Keratinocyte (primary cell): ENCODE results near the gene AJUBA. TPM values are rescaled to one million over a fixed set of nuclear protein-coding genes. Genes with fewer than 3 reads are reported as not detected.

ENCODE experiments used
- DNase-seq: peaks from one replicate; pipeline ENCODE4 v3.0.0-alpha.2; 2011; ENCODE audit warnings: low read depth, missing footprints, low spot score
- FAIRE-seq: peaks from 2 replicates; lab custom pipeline; 2011; peaks lifted over from hg19 to GRCh38; lab: Jason Lieb, UNC
- H2AFZ ChIP-seq: 2 replicates; pipeline ENCODE4 v1.6.0; 2012; ENCODE audit warnings: low read length, control low read depth, inconsistent platforms; ENCODE audit not compliant: control insufficient read depth
- H3K27ac ChIP-seq: 2 replicates; pipeline ENCODE4 v1.5.1; 2011; ENCODE audit warnings: low read length; ENCODE audit not compliant: control insufficient read depth, insufficient read depth
- H3K27me3 ChIP-seq: 3 replicates; pipeline ENCODE4 v1.6.0; 2011; ENCODE audit warnings: low read length; ENCODE audit not compliant: control insufficient read depth, insufficient read depth; ENCODE audit errors: extremely low read depth
- H3K36me3 ChIP-seq, 2 experiments: 2 replicates in 1 of 2; 3 replicates in 1 of 2; pipeline ENCODE4 v1.5.1; 2011; ENCODE audit warnings: low read length in 2 of 2, mild to moderate bottlenecking in 1 of 2; ENCODE audit not compliant: control insufficient read depth in 2 of 2, insufficient read depth in 2 of 2; ENCODE audit errors: extremely low read depth in 1 of 2
- H3K4me1 ChIP-seq: 3 replicates; pipeline ENCODE4 v1.5.1; 2011; ENCODE audit warnings: low read length; ENCODE audit not compliant: control insufficient read depth, insufficient read depth; ENCODE audit errors: extremely low read depth
- H3K4me2 ChIP-seq: 3 replicates; pipeline ENCODE4 v1.6.0; 2011; ENCODE audit warnings: low read depth, low read length; ENCODE audit not compliant: control insufficient read depth, insufficient read depth; ENCODE audit errors: extremely low read depth
- H3K4me3 ChIP-seq, 3 experiments: fragments of 200-600 bp in 1 of 3; sonication (generic) in 1 of 3; 2 replicates in 2 of 3; 3 replicates in 1 of 3; pipeline ENCODE4 v1.5.1; 2011 to 2016; ENCODE audit warnings: low read length in 3 of 3, mild to moderate bottlenecking in 3 of 3, control low read depth in 2 of 3, inconsistent platforms in 1 of 3, low read depth in 1 of 3, mixed read lengths in 1 of 3, mixed run types in 1 of 3, moderate library complexity in 1 of 3; ENCODE audit not compliant: control insufficient read depth in 2 of 3, insufficient read depth in 2 of 3; ENCODE audit errors: extremely low read depth in 1 of 3
- H3K79me2 ChIP-seq: 2 replicates; pipeline ENCODE4 v1.6.0; 2012; ENCODE audit warnings: low read length; ENCODE audit not compliant: control insufficient read depth, insufficient read depth
- H3K9ac ChIP-seq: 3 replicates; pipeline ENCODE4 v1.6.0; 2011; ENCODE audit warnings: low read length; ENCODE audit not compliant: control insufficient read depth, insufficient read depth; ENCODE audit errors: extremely low read depth
- H3K9me1 ChIP-seq: 3 replicates; pipeline ENCODE4 v1.6.0; 2011; ENCODE audit warnings: low read length; ENCODE audit not compliant: control insufficient read depth, insufficient read depth; ENCODE audit errors: extremely low read depth
- H3K9me3 ChIP-seq: 2 replicates; pipeline ENCODE4 v1.5.1; 2012; ENCODE audit warnings: low read depth, low read length; ENCODE audit not compliant: control insufficient read depth
- H4K20me1 ChIP-seq: 3 replicates; pipeline ENCODE4 v1.6.0; 2011; ENCODE audit warnings: low read length; ENCODE audit not compliant: control insufficient read depth, insufficient read depth; ENCODE audit errors: extremely low read depth
- EZH2 ChIP-seq: IDR thresholded peaks from one replicate; pipeline ENCODE4 v1.6.1; 2012; ENCODE audit warnings: inconsistent platforms, mild to moderate bottlenecking, low read length, moderate library complexity
- dilution Hi-C: fragments of 300-500 bp; cut with MboI; formaldehyde crosslinking; loops from one replicate; pipeline ENCODE4 v1.7.0; 2020; ENCODE audit warnings: low sequenced_read_pairs; ENCODE audit not compliant: extremely low pct_ligation_motif_present
- polyA plus RNA-seq, 5 experiments: library from polyadenylated mRNA; depleted of rRNA in 3 of 5; stranded (reverse) in 3 of 5; stranded (forward) in 1 of 5; unstranded in 1 of 5; fragments of >200 nt; gene quantifications; 1 replicate in 1 of 5; 2 replicates in 3 of 5; 3 replicates in 1 of 5; pipeline versions ENCODE4 v1.2.1 to v1.2.3, GENCODE V29; 2011 to 2012; ENCODE audit warnings: missing spikeins in 2 of 5, low read depth in 1 of 5, low replicate concordance in 1 of 5
- TF ChIP-seq, protein P1 (sequence below), 3 experiments: IDR thresholded peaks in 1 of 3; conservative IDR thresholded peaks in 1 of 3; optimal IDR thresholded peaks in 1 of 3; 2 replicates in 2 of 3; 3 replicates in 1 of 3; pipeline versions ENCODE3 to v1.5.1; 2011; ENCODE audit warnings: low read length in 3 of 3, mild to moderate bottlenecking in 3 of 3, moderate library complexity in 2 of 3, control low read depth in 1 of 3, inconsistent platforms in 1 of 3; ENCODE audit not compliant: insufficient read depth in 2 of 3; ENCODE audit errors: extremely low read depth in 1 of 3

Gene AJUBA
- polyA plus RNA-seq, 1 donor (not counting 4 experiments of a cell fraction or from before 2014, with no cell fraction given), result 157 TPM

DNA sequence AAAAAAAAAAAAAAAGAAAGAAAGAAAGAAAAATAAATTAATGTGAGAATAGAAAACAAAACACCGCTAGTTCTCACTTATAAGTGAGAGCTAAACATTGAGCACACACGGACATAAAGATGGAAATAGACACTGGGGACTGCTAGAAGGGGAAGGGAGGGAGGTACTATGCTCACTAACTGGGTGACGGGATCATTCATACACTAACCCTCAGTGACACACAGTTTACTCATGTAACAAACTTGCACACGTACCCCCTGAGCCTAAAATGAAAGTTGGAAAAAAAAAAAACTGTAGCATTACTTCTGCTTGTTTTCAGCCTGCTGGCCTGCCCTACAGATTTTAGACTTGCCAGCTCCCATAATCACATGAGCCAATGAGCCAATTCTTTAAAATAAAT lies 42.7 kb downstream of the AJUBA start:
- H3K9ac ChIP-seq, result no peak overlapping the region
- H3K4me3 ChIP-seq, result no peak overlapping the region
- no peaks in the 10 kb centered on the region for H3K27me3 ChIP-seq
- H3K4me2 ChIP-seq, result no peak overlapping the region
- TF ChIP-seq, protein P1, sequence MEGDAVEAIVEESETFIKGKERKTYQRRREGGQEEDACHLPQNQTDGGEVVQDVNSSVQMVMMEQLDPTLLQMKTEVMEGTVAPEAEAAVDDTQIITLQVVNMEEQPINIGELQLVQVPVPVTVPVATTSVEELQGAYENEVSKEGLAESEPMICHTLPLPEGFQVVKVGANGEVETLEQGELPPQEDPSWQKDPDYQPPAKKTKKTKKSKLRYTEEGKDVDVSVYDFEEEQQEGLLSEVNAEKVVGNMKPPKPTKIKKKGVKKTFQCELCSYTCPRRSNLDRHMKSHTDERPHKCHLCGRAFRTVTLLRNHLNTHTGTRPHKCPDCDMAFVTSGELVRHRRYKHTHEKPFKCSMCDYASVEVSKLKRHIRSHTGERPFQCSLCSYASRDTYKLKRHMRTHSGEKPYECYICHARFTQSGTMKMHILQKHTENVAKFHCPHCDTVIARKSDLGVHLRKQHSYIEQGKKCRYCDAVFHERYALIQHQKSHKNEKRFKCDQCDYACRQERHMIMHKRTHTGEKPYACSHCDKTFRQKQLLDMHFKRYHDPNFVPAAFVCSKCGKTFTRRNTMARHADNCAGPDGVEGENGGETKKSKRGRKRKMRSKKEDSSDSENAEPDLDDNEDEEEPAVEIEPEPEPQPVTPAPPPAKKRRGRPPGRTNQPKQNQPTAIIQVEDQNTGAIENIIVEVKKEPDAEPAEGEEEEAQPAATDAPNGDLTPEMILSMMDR (optimal IDR thresholded peaks at IDR 0.05 in 1 of 3, IDR thresholded peaks at IDR 0.05 in 1 of 3, conservative IDR thresholded peaks at IDR 0.05 in 1 of 3; ENCODE audit: extremely low read depth in 1 of 3, insufficient read depth in 2 of 3, low read length in 3 of 3), result no peak
- no peak for TF ChIP-seq EZH2
- DNase-seq, result no peak
- no peaks in the 10 kb centered on the region for H3K4me1 ChIP-seq
- H3K79me2 ChIP-seq, result no peaks in the 10 kb centered on the region
- no peaks in the 10 kb centered on the region for H3K9me1 ChIP-seq
- no peak overlapping the region for H2AFZ ChIP-seq
- FAIRE-seq, result no peak
- no peaks in the 10 kb centered on the region for H3K9me3 ChIP-seq
- H4K20me1 ChIP-seq, result no peaks in the 10 kb centered on the region
- H3K27ac ChIP-seq, result no peak overlapping the region
- H3K36me3 ChIP-seq, result peaks cover 0 to 5% of the 10 kb centered on the region in 2 experiments
- dilution Hi-C loops, result no loop called here

DNA sequence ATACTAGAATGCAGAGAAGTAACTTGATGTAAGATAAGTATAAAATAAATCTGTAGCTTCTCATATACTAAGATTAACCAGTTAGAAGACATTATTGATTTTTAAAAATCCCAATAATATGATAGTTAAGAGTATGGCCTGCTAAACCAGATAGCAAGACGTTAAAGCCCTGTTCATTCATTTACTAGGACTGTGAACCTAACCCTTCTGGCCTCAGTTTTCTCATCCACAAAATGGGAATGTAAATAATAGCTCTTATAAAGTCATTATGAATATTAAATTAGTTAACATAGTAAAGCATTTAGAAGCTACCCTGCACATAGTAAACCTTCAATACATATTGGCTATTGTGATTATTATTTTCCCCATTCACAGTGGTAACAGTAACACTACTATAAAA lies 47.2 kb downstream of the AJUBA start:
- Histone ChIP-seq H3K9me1 (no peaks in the 10 kb centered on the region), H3K4me2 (no peak overlapping the region), H3K4me3 (no peak overlapping the region), H3K79me2 (no peaks in the 10 kb centered on the region), H3K9ac (no peak overlapping the region), H4K20me1 (no peaks in the 10 kb centered on the region), H3K4me1 (peaks cover 1% of the 10 kb centered on the region), H3K36me3 (no peaks in the 10 kb centered on the region), H3K27me3 (no peaks in the 10 kb centered on the region), H2AFZ (no peak overlapping the region), H3K27ac (no peak overlapping the region), H3K9me3 (no peaks in the 10 kb centered on the region)
- no peak for TF ChIP-seq EZH2
- TF ChIP-seq, protein P1 (optimal IDR thresholded peaks at IDR 0.05 in 1 of 3, IDR thresholded peaks at IDR 0.05 in 1 of 3, conservative IDR thresholded peaks at IDR 0.05 in 1 of 3; ENCODE audit: extremely low read depth in 1 of 3, insufficient read depth in 2 of 3, low read length in 3 of 3), result no peak
- FAIRE-seq (no peak), DNase-seq (no peak)
- dilution Hi-C loops, result no loop called here
